Naive thymus-derived CD8-positive, alpha-beta T cell (primary cell): ENCODE measurements around the gene PDZD8. TPM values are rescaled to one million over a fixed set of nuclear protein-coding genes. Genes with fewer than 3 reads are reported as not detected.
A peak's percentile ranks its signal among the peaks of the same experiment; 100 is the strongest.
"Not testable (repeated sequence)": the region's sequence is repeated elsewhere in the genome, so short reads cannot be mapped to it uniquely, and the experiment has no call there.

ENCODE experiments used
- ATAC-seq, 2 donors: fragments of 150-1000 bp; cut with Tn5 transposase in 1 of 2; sonication (Bioruptor Pico), chemical (Tn5 transposase) in 1 of 2; 1 replicate in 1 of 2; 2 replicates in 1 of 2; pipeline ENCODE4 v1.10.0; 2021; ENCODE audit warnings: mild to moderate bottlenecking in 2 of 2, moderate library complexity in 2 of 2
- POLR2A ChIA-PET: fragments of 350-600 bp; sonication (Branson Sonifier 250); formaldehyde crosslinking; loops from one replicate; lab custom pipeline; 2021; ENCODE audit warnings: antibody characterized with exemption; lab: Charles Lee
- DNase-seq, 10 donors: peaks; one replicate each; pipeline versions ENCODE4 v3.0.0 to v3.0.0-alpha.2; 2020 to 2022
- H3K27ac Mint-ChIP-seq, 10 donors: one replicate each; pipeline ENCODE4 v1.8.0; 2020 to 2022; ENCODE audit warnings: mild to moderate bottlenecking in 10 of 10, mixed read lengths in 10 of 10, moderate library complexity in 4 of 10, inconsistent platforms in 1 of 10
- H3K27me3 Mint-ChIP-seq, 5 donors: one replicate each; pipeline ENCODE4 v1.8.0; 2021 to 2022; ENCODE audit warnings: mixed read lengths in 5 of 5
- H3K36me3 Mint-ChIP-seq, 3 donors: one replicate each; pipeline ENCODE4 v1.8.0; 2020 to 2022; ENCODE audit warnings: mixed read lengths in 3 of 3, mild to moderate bottlenecking in 2 of 3, inconsistent platforms in 1 of 3
- H3K4me1 Mint-ChIP-seq, 4 donors: one replicate each; pipeline ENCODE4 v1.8.0; 2021 to 2022; ENCODE audit warnings: mixed read lengths in 4 of 4
- H3K4me3 Mint-ChIP-seq, 10 donors: one replicate each; pipeline ENCODE4 v1.8.0; 2020 to 2022; ENCODE audit warnings: mild to moderate bottlenecking in 10 of 10, mixed read lengths in 10 of 10, moderate library complexity in 6 of 10, inconsistent platforms in 1 of 10
- H3K9me3 Mint-ChIP-seq, 9 donors: one replicate each; pipeline ENCODE4 v1.8.0; 2020 to 2022; ENCODE audit warnings: mixed read lengths in 9 of 9, mild to moderate bottlenecking in 3 of 9, inconsistent platforms in 1 of 9, moderate library complexity in 1 of 9
- polyA plus RNA-seq, 3 donors: library from polyadenylated mRNA; unstranded; fragments of 300-500 nt; fragmentation: Illumina TruSeq; gene quantifications; one replicate each; pipeline ENCODE4 v1.2.3, GENCODE V29; 2021
- total RNA-seq, 8 experiments: library from RNA in 2 of 8; stranded (reverse) in 2 of 8; gene quantifications; one replicate each; pipeline ENCODE4 v1.2.3 and lab custom pipeline; 2021 to 2026

The PDZD8 gene
- total and polyA plus RNA-seq, 5 experiments from 2014 or later = 7.4 to 20.0 (median 9.2) TPM

GRCh38 chr10:117303451-117303850 lies 71.8 kb downstream of the PDZD8 start:
- ATAC-seq, DNase-seq, H3K27ac Mint-ChIP-seq, H3K27me3 Mint-ChIP-seq, POLR2A ChIA-PET, H3K4me1 Mint-ChIP-seq: not testable (repeated sequence)
- Mint-ChIP-seq H3K36me3 (peaks cover 17 to 56% (median 41%) of the 10 kb centered on the region in 3 donors), H3K4me3 (peak overlapping the region in 1 of 10 donors; percentile 6), H3K9me3 (peaks cover 0 to 23% (median 17%) of the 10 kb centered on the region in 9 donors)

DNA sequence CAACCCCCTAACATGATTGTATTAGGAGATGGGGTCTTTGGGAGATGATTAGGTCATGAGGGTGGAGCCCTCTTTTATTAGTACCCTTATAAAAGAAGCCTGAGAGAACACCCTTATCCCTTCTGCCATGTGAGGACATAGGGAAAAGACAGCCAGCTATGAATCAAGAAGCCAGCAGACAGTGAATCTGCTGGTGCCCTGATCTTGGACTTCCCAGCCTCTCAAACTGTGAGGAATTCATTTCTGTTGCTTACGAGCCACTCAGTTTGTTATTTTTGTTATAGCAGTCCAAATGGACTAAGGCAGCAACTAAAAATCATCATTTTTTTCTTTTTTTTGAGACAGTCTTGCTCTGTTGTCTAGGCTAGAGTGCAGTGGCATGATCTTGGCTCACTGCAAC lies 74.6 kb downstream of the PDZD8 start:
- POLR2A ChIA-PET = no interaction called here
- H3K27ac Mint-ChIP-seq = no peak overlapping the region
- H3K4me3 Mint-ChIP-seq = no peak overlapping the region
- H3K9me3 Mint-ChIP-seq = peaks cover 0 to 23% (median 17%) of the 10 kb centered on the region in 9 donors
- DNase-seq (no peak), ATAC-seq (no peak)
- peaks cover 17 to 54% (median 38%) of the 10 kb centered on the region in 3 donors for H3K36me3 Mint-ChIP-seq
- no peaks in the 10 kb centered on the region for H3K27me3 Mint-ChIP-seq
- peaks cover 0 to 9% (median 1%) of the 10 kb centered on the region in 4 donors for H3K4me1 Mint-ChIP-seq

DNA sequence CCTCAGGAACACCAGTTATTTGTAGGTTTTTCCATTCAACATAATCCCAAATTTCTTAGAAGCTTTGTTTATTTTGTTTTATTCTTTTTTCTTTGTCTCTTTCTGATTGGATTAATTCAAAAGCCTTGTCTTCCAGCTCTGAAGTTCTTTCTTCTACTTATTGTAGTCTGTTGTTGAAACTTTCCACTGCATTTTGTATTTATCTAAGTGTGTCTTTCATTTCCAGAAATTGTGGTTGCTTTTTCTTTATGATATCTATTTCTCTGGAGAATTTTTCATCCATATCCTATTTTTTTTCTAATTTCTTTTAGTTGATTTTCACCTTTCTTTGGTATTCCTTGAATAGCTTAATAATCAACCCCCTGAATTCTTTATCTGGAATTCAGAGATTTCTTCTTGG lies 75.8 kb downstream of the PDZD8 start:
- Mint-ChIP-seq H3K36me3 (peaks cover 17 to 47% (median 39%) of the 10 kb centered on the region in 3 donors), H3K9me3 (peaks cover 0 to 23% (median 17%) of the 10 kb centered on the region in 9 donors), H3K27me3 (no peaks in the 10 kb centered on the region), H3K4me1 (peaks cover 0 to 12% (median 4%) of the 10 kb centered on the region in 4 donors), H3K27ac (no peak overlapping the region), H3K4me3 (no peak overlapping the region)
- ATAC-seq = no peak
- DNase-seq = no peak
- POLR2A ChIA-PET = interaction anchor here (1.0 kb wide), 1 partner anchor 74 kb away, joined by 3 read pairs; no protein-coding TSS in a partner anchor

DNA sequence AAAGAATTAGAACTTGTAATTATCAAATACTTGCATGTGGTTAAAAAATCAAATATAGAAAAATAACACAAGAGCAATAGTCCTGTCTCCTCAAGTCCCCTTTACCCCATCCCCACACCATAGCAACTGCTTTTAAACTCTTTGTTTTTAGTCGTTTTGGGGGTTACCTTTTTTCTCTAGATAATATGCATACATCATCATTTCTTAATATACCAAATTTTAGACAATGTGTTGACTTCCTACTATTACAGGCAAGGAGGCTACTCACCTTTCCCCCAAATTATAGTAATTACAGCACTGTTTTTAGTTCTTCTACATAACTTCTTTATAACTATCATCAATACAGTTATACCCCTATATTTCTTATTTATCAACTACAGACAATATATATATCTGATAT lies 77.0 kb downstream of the PDZD8 start:
- H3K27ac Mint-ChIP-seq = no peak overlapping the region
- no peak overlapping the region for H3K4me3 Mint-ChIP-seq
- DNase-seq (no peak), ATAC-seq (no peak)
- H3K4me1 Mint-ChIP-seq = peaks cover 0 to 15% (median 8%) of the 10 kb centered on the region in 4 donors
- POLR2A ChIA-PET = no interaction called here
- H3K9me3 Mint-ChIP-seq = peaks cover 0 to 20% (median 14%) of the 10 kb centered on the region in 9 donors
- peaks cover 17 to 38% (median 37%) of the 10 kb centered on the region in 3 donors for H3K36me3 Mint-ChIP-seq
- H3K27me3 Mint-ChIP-seq = no peaks in the 10 kb centered on the region

- H3K36me3 Mint-ChIP-seq = peaks cover 2 to 27% (median 9%) of the 10 kb centered on the region in 3 donors
- H3K4me3 Mint-ChIP-seq = no peak overlapping the region
- DNase-seq (no peak), ATAC-seq (no peak)
- H3K4me1 Mint-ChIP-seq = peaks cover 0 to 11% (median 8%) of the 10 kb centered on the region in 4 donors
- POLR2A ChIA-PET = no interaction called here
- no peak overlapping the region for H3K27ac Mint-ChIP-seq
- H3K9me3 Mint-ChIP-seq = peaks cover 0 to 8% (median under 1%) of the 10 kb centered on the region in 9 donors
- no peaks in the 10 kb centered on the region for H3K27me3 Mint-ChIP-seq
Observed at GRCh38 chr10:117294735-117295134, 80.5 kb downstream of the PDZD8 start.

GRCh38 chr10:117294039-117294645 lies 81.1 kb downstream of the PDZD8 start:
- no peak overlapping the region for H3K27ac Mint-ChIP-seq
- H3K4me3 Mint-ChIP-seq = no peak overlapping the region
- no peaks in the 10 kb centered on the region for H3K27me3 Mint-ChIP-seq
- peaks cover 0 to 27% (median 8%) of the 10 kb centered on the region in 3 donors for H3K36me3 Mint-ChIP-seq
- peaks cover 0 to 2% (median 0%) of the 10 kb centered on the region in 9 donors for H3K9me3 Mint-ChIP-seq
- DNase-seq = no peak
- POLR2A ChIA-PET = no interaction called here
- no peak for ATAC-seq
- H3K4me1 Mint-ChIP-seq = peaks cover 0 to 11% (median 8%) of the 10 kb centered on the region in 4 donors

DNA sequence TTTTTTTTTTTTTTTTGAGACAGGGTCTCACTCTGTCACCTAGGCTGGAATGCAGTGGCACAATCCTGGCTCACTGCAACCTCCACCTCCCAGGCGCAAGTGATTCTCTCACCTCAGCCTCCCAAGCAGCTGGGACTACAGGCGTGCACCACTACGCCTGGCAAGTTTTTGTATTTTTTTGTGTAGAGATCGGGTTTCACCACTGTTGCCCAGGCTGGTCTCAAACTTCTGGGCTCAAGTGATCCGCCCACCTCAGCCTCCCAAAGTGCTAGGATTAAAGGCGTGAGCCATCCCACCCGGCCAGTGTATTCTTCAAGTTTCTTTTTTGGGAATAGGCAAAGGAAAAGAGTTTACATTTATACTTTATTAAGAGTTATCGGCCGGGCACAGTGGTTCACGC lies 84.4 kb downstream of the PDZD8 start:
- Mint-ChIP-seq H3K36me3 (peaks cover 0 to 29% (median 7%) of the 10 kb centered on the region in 3 donors), H3K4me1 (peaks cover 0 to 11% (median 6%) of the 10 kb centered on the region in 4 donors)
- H3K4me3 Mint-ChIP-seq, H3K27ac Mint-ChIP-seq, H3K9me3 Mint-ChIP-seq, DNase-seq, H3K27me3 Mint-ChIP-seq, ATAC-seq, POLR2A ChIA-PET: not testable (repeated sequence)

GRCh38 chr10:117284716-117285494 lies 90.3 kb downstream of the PDZD8 start:
- Mint-ChIP-seq H3K4me1 (peaks cover 0 to 11% (median 4%) of the 10 kb centered on the region in 4 donors), H3K27me3 (no peaks in the 10 kb centered on the region), H3K27ac (peak overlapping the region in 5 of 10 donors; percentile 2 to 77 (median 12)), H3K9me3 (no peaks in the 10 kb centered on the region), H3K36me3 (peaks cover 0 to 39% (median 22%) of the 10 kb centered on the region in 3 donors), H3K4me3 (peak overlapping the region in 1 of 10 donors; percentile 0)
- DNase-seq = peak in 1 of 10 donors; percentile 46
- no peak for ATAC-seq
- POLR2A ChIA-PET = no interaction called here

DNA sequence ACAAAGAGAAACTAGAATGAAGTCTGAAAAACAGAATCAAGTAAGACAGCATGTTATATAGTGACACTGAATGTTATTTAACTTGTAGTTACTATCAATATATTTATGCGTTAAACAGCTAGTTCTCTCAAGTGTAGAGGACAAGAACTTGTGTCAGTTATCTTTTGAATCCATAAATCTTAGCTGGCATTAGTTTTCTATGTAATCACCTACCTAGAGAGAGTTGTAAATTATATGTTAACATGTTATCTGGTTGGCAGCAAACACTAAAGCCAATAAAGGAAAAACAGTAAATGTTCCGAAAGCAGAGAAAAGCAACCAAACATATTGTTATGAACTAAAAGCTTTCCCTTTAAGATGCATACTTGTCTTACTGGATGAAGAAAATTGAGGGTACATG lies 97.6 kb downstream of the PDZD8 start:
- Mint-ChIP-seq H3K9me3 (no peaks in the 10 kb centered on the region), H3K36me3 (peaks cover 0 to 5% (median 3%) of the 10 kb centered on the region in 3 donors), H3K27me3 (no peaks in the 10 kb centered on the region), H3K4me1 (no peaks in the 10 kb centered on the region), H3K4me3 (no peak overlapping the region), H3K27ac (no peak overlapping the region)
- DNase-seq = no peak
- POLR2A ChIA-PET = no interaction called here
- ATAC-seq = no peak

GRCh38 chr10:117275121-117275520 lies 100.1 kb downstream of the PDZD8 start:
- Mint-ChIP-seq H3K27ac (no peak overlapping the region), H3K27me3 (no peaks in the 10 kb centered on the region), H3K4me3 (no peak overlapping the region), H3K4me1 (peaks cover 0 to 2% (median 0%) of the 10 kb centered on the region in 4 donors), H3K36me3 (peaks cover 0 to 2% (median 0%) of the 10 kb centered on the region in 3 donors), H3K9me3 (no peaks in the 10 kb centered on the region)
- no peak for ATAC-seq
- POLR2A ChIA-PET = no interaction called here
- no peak for DNase-seq

- Mint-ChIP-seq H3K27ac (no peak overlapping the region), H3K9me3 (no peaks in the 10 kb centered on the region), H3K27me3 (no peaks in the 10 kb centered on the region), H3K36me3 (peaks cover 0 to 1% (median 0%) of the 10 kb centered on the region in 3 donors), H3K4me3 (no peak overlapping the region), H3K4me1 (peaks cover 0 to 2% (median 0%) of the 10 kb centered on the region in 4 donors)
- POLR2A ChIA-PET = no interaction called here
- no peak for ATAC-seq
- no peak for DNase-seq
Observed at GRCh38 chr10:117274509-117274908, 100.7 kb downstream of the PDZD8 start.

DNA sequence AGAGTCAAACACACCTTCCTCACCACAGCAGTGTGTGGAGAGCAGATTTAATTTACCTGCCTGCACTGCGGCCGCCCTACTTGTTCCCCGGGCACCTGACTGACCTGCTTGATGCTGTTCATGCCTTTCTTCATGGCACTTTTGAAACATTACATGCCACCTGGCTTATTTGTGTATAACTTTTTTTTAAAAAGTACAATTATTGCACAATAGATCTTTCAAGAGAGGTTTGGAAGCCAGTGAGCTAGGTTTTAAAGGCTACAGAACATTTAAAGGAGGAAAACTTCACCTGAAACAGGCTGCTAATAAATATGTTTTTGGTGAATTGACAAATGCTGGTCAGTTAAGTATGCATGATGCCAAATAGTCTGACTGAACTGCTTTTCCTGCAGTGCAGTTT lies 101.3 kb downstream of the PDZD8 start:
- Mint-ChIP-seq H3K27me3 (no peaks in the 10 kb centered on the region), H3K4me1 (peaks cover 0 to 2% (median 0%) of the 10 kb centered on the region in 4 donors), H3K4me3 (no peak overlapping the region), H3K27ac (no peak overlapping the region), H3K36me3 (no peaks in the 10 kb centered on the region), H3K9me3 (peaks cover 0 to 1% (median 0%) of the 10 kb centered on the region in 9 donors)
- POLR2A ChIA-PET = no interaction called here
- ATAC-seq (no peak), DNase-seq (no peak)
